T47D (cell line): Measurements from ENCODE around the gene DHRSX.
"Not testable (repeated sequence)": the region's sequence is repeated elsewhere in the genome, so short reads cannot be mapped to it uniquely, and the experiment has no call there.

Experiments used
- DNase-seq, 2 experiments: peaks; one replicate each; pipeline versions ENCODE4 v3.0.0 to v3.0.0-alpha.2; 2011 to 2012; ENCODE audit warnings: low read depth in 1 of 2, low spot score in 1 of 2
- JUND ChIP-seq: IDR thresholded peaks from 2 replicates; pipeline ENCODE4 v1.6.1; 2012; ENCODE audit warnings: low read depth
- in situ Hi-C: cut with HindIII; loops from 2 replicates; pipeline ENCODE4 v1.10.0; 2016; ENCODE audit warnings: low sequenced_read_pairs, low pct_unique_long_range_greater_than_20kb

Gene DHRSX

GRCh38 chrX:2389324-2389723 is 111.5 kb downstream of the DHRSX start:
- DNase-seq: no peak
- TF ChIP-seq JUND: no peak
- in situ Hi-C loops: no loop called here

DNA sequence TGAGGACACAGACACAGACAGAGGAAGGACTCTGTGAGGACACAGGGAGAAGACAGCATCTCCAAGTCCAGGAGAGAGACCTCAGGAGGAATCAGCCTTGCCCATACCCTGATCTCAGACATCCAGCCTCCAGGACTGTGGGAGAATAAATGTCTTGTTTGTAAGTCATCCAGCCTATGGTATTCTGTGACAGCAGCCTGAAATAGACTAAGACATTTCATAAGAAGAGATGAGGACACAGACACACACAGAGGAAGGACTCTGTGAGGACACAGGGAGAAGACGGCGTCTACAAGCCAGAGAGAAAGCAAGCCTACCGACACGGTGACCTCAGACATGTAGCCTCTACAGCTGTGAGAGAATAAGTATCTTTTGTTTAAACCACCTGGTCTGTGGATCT is 112.1 kb downstream of the DHRSX start:
- DNase-seq: no peak
- in situ Hi-C loops: no loop called here
- TF ChIP-seq JUND: no peak

GRCh38 chrX:2387614-2388239 is 113.0 kb downstream of the DHRSX start:
- no peak for TF ChIP-seq JUND
- in situ Hi-C loops: no loop called here
- no peak for DNase-seq

DNA sequence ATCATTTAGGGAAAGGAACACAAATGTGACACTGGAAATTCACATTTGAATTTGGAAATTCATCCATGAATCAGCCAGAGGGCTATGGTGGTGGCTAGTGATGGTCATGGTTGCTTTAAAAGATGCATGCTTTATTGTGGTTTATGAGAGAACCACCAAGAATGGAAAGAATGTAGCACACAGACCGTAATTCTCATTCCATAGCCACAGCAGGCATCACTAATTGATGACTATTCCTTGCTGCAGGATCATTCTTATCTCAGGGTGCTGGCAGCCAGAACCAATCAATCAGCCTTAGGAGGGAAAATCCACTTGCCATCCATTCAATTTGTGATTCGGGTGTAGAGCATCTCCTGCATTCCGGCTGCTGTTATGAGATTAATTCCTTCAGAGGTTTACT is 115.6 kb downstream of the DHRSX start:
- no peak for DNase-seq
- in situ Hi-C loops: no loop called here
- no peak for TF ChIP-seq JUND

GRCh38 chrX:2384486-2384885 is 116.3 kb downstream of the DHRSX start:
- in situ Hi-C loops: no loop called here
- DNase-seq: no peak
- no peak for TF ChIP-seq JUND

GRCh38 chrX:2383735-2384134 is 117.0 kb downstream of the DHRSX start:
- DNase-seq: peak in 1 of 2 experiments; percentile 27
- in situ Hi-C loops: no loop called here
- no peak for TF ChIP-seq JUND

DNA sequence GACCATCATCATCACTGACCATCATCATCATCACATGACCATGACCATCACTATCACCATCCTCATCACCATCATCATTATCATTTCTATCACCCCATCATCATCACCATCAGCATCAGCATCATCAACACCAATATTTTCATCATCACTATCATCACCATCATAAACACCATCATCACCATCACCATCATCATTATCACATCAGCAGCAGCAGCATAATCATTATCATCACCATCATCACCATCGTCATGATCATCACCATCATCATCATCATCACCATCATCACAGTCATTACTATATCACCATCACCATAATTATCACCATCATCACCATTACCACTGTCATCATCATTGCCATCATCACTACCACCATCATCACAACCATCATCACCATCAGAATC is 117.6 kb downstream of the DHRSX start:
- DNase-seq: no peak
- no peak for TF ChIP-seq JUND
- in situ Hi-C loops: no loop called here

GRCh38 chrX:2382433-2383048 is 118.2 kb downstream of the DHRSX start:
- in situ Hi-C loops, DNase-seq: not testable (repeated sequence)

DNA sequence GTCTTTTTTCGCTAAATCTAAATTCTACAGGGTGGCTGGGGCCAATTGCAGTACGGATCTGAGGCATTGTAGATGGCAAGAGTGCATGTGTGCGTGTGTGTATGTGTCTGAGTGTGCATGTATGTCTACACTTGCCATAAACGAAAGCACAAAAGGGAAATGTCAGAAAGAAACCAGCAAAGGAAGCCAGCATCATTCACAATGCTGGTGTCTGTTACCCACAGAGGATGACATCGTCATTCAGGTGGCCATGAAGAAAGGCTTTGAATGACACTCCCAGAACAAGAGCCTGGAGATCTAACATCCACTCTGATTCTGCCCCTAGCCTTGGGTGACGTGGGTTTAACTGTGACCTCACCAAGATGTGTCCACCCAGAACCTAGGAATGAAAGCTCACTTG is 124.6 kb downstream of the DHRSX start:
- DNase-seq: no peak
- in situ Hi-C loops: no loop called here
- no peak for TF ChIP-seq JUND

- in situ Hi-C loops: no loop called here
- TF ChIP-seq JUND: no peak
These were observed 126.7 kb downstream of the DHRSX start for GRCh38 chrX:2374086-2374485.

GRCh38 chrX:2373615-2374014 is 127.2 kb downstream of the DHRSX start:
- no peak for DNase-seq
- in situ Hi-C loops: no loop called here
- no peak for TF ChIP-seq JUND

More at GRCh38 chrX:2374086-2374485, 126.7 kb downstream of the DHRSX start:
- no peak for DNase-seq

DNA sequence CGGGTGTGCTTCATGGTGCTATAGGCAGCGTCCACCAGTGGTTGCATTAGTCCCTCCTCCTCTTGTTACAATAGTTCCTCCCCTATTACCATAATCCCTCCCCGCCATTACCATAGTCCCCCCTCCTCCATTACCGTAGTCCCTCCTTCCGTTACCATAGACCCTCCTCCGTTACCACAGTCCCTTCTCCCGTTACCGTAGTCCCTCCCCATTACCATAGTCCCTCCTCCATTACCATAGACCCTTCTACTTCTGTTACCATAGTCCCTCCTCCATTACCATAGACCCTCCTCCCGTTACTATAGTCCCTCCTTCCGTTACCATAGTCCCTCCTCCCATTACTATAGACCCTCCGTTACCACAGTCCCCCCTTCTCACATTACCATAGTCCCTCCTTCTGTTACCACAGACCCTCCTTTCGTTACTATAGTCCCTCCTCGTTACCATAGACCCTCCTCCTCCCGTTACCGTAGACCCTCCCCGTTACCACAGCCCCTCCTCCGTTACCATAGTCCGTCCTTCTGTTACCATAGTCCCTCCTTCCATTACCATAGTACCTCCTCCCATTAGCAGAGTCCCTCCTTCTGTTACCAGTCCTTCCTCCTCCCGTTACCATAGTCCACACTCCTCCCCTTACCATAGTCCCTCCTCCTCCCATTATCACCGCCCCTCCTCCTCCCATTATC is 129.6 kb downstream of the DHRSX start:
- in situ Hi-C loops: no loop called here
- TF ChIP-seq JUND: no peak
- DNase-seq: no peak

GRCh38 chrX:2370456-2370855 is 130.3 kb downstream of the DHRSX start:
- TF ChIP-seq JUND: no peak
- in situ Hi-C loops: no loop called here
- no peak for DNase-seq

GRCh38 chrX:2369206-2369605 is 131.6 kb downstream of the DHRSX start:
- in situ Hi-C loops: no loop called here
- no peak for DNase-seq
- no peak for TF ChIP-seq JUND
